ENCODE measurements around the gene EP400. TPM values are rescaled to one million over a fixed set of nuclear protein-coding genes. Genes with fewer than 3 reads are reported as not detected.

The EP400 gene
- total RNA-seq, 1 experiment from 2014 or later = 61.7 TPM

DNA sequence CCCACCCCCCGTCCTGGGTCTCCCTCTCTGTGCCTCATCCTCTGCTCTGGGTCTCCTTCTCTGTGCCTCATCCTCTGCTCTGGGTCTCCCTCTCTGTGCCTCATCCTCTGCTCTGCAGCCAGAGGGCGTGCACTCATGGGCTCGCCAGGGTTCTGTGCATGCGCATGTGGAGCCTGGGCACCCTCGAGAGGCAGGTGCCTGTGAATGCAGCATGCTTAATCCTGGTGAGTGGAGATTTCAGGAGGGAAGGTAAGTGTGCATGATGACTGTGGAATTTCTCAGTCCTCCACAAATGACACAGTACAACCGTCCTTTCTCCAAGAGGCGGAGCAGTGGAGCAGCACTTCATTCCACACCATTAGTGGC is 65.2 kb downstream of the EP400 start:
- Mint-ChIP-seq H3K9me3 (no peaks in the 10 kb centered on the region), H3K4me3 (no peak overlapping the region), H3K27ac (peak overlapping the region in 1 of 3 experiments; percentile 40; a peak in 2 of 7 replicates), H3K4me1 (no peaks in the 10 kb centered on the region), H3K36me3 (ENCODE audit: insufficient read depth in 1 of 3, low read depth in 3 of 3) (peaks cover 60 to 92% (median 87%) of the 10 kb centered on the region in 3 experiments), H3K27me3 (ENCODE audit: low read depth) (no peaks in the 10 kb centered on the region)
- H3K23me2 ChIP-seq (ENCODE audit: insufficient read length, low read depth, low read length, poor library complexity, severe bottlenecking) = no peaks in the 10 kb centered on the region
- H2AFZ ChIP-seq (ENCODE audit: low read length) = no peak overlapping the region
- H4K91ac ChIP-seq (ENCODE audit: insufficient read length, low read depth, low read length) = no peak overlapping the region
- no peaks in the 10 kb centered on the region for H3K79me2 ChIP-seq (ENCODE audit: insufficient read depth, low read length)
- WGBS (ENCODE audit: extremely low coverage, insufficient read length, low lambda C conversion rate) = no CpG with 5 or more reads among the region's 7 CpGs
- H2BK15ac ChIP-seq (ENCODE audit: low read depth, low read length) = no peak overlapping the region
- H3K4me2 ChIP-seq (ENCODE audit: insufficient read depth, insufficient read length, low read length) = no peak overlapping the region
- H3K9ac ChIP-seq (ENCODE audit: extremely low read depth, insufficient read length, low read length) = no peak overlapping the region
- DNase-seq = no peak
- TF ChIP-seq, protein P1, sequence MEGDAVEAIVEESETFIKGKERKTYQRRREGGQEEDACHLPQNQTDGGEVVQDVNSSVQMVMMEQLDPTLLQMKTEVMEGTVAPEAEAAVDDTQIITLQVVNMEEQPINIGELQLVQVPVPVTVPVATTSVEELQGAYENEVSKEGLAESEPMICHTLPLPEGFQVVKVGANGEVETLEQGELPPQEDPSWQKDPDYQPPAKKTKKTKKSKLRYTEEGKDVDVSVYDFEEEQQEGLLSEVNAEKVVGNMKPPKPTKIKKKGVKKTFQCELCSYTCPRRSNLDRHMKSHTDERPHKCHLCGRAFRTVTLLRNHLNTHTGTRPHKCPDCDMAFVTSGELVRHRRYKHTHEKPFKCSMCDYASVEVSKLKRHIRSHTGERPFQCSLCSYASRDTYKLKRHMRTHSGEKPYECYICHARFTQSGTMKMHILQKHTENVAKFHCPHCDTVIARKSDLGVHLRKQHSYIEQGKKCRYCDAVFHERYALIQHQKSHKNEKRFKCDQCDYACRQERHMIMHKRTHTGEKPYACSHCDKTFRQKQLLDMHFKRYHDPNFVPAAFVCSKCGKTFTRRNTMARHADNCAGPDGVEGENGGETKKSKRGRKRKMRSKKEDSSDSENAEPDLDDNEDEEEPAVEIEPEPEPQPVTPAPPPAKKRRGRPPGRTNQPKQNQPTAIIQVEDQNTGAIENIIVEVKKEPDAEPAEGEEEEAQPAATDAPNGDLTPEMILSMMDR (conservative IDR thresholded peaks at IDR 0.05) = no peak; the same call in 2 of the 3 replicates
- H3K4ac ChIP-seq (ENCODE audit: low read depth, low read length) = no peak overlapping the region
- H3K56ac ChIP-seq (ENCODE audit: insufficient read length, low read depth, low read length) = no peak overlapping the region
- no peak overlapping the region for H3K23ac ChIP-seq (ENCODE audit: insufficient read length, low read depth, low read length)
- no peak overlapping the region for H3T11ph ChIP-seq (ENCODE audit: low read length)
- H3K27me3 ChIP-seq (ENCODE audit: insufficient read depth, low read length) = no peaks in the 10 kb centered on the region
- H2AK5ac ChIP-seq (ENCODE audit: insufficient read length, low read length) = no peak overlapping the region
- no peaks in the 10 kb centered on the region for H3K79me1 ChIP-seq (ENCODE audit: insufficient read depth, low read depth, low read length, poor library complexity, severe bottlenecking)
- H3K9me3 ChIP-seq (ENCODE audit: control insufficient read depth, low read depth, low read length) = no peaks in the 10 kb centered on the region
- no peak overlapping the region for H2BK12ac ChIP-seq (ENCODE audit: insufficient read length, low read depth, low read length)
- no peak overlapping the region for H2BK5ac ChIP-seq (ENCODE audit: insufficient read length, low read length)
- no peak overlapping the region for H4K5ac ChIP-seq (ENCODE audit: insufficient read length, low read depth, low read length)
- H4K8ac ChIP-seq (replicated peaks; ENCODE audit: insufficient read length, low read depth, low read length) = no peak overlapping the region
- no peak overlapping the region for H3K18ac ChIP-seq (ENCODE audit: insufficient read length, low read depth, low read length)
- no peaks in the 10 kb centered on the region for H4K20me1 ChIP-seq (ENCODE audit: control insufficient read depth, insufficient read depth, insufficient read length)
- no peaks in the 10 kb centered on the region for H3K4me1 ChIP-seq (ENCODE audit: insufficient read depth, low read length)
- no peak overlapping the region for H3K14ac ChIP-seq (ENCODE audit: insufficient read depth, low read length)
- no peak overlapping the region for H3K27ac ChIP-seq (ENCODE audit: insufficient read length, low read depth, low read length)
- no peak overlapping the region for H2BK120ac ChIP-seq (ENCODE audit: low read depth, low read length, poor library complexity, severe bottlenecking)
- H2BK20ac ChIP-seq (ENCODE audit: low read depth, low read length, poor library complexity, severe bottlenecking) = no peak overlapping the region
